ENCODE results near the gene SGPL1. TPM values are rescaled to one million over a fixed set of nuclear protein-coding genes. Genes with fewer than 3 reads are reported as not detected.

Gene SGPL1
- total and polyA plus RNA-seq, 3 experiments from 2014 or later: 17.8 to 64.4 (median 64.3) TPM

GRCh38 chr10:70834441-70835151 lies 18.8 kb downstream of the SGPL1 start:
- H3K36me3 Mint-ChIP-seq: peaks cover 21 to 59% (median 30%) of the 10 kb centered on the region in 3 donors
- H3K4me3 ChIP-seq (ENCODE audit: low read length): no peak overlapping the region
- no peaks in the 10 kb centered on the region for H3K4me1 ChIP-seq (ENCODE audit: insufficient read depth, low read length)
- H3K9me3 Mint-ChIP-seq: peaks cover 0 to 5% (median 2%) of the 10 kb centered on the region in 5 donors
- no peak overlapping the region for H3K27ac ChIP-seq (ENCODE audit: low read depth, low read length)
- peaks cover 22 to 49% (median 32%) of the 10 kb centered on the region in 3 donors for H3K4me1 Mint-ChIP-seq
- CTCF ChIA-PET: no interaction called here
- H3K4me3 Mint-ChIP-seq: no peak overlapping the region
- no peaks in the 10 kb centered on the region for H3K9me3 ChIP-seq (ENCODE audit: low read length)
- H3K27me3 Mint-ChIP-seq: no peaks in the 10 kb centered on the region
- no peak overlapping the region for H3K27ac Mint-ChIP-seq
- no peaks in the 10 kb centered on the region for H3K27me3 ChIP-seq (ENCODE audit: insufficient read depth, low read length, poor library complexity, severe bottlenecking)
- POLR2A ChIA-PET: no interaction called here
- H3K36me3 ChIP-seq (ENCODE audit: insufficient read depth, low read length): no peaks in the 10 kb centered on the region
- DNase-seq: no peak

- no peak overlapping the region for H3K4me3 ChIP-seq (ENCODE audit: low read length)
- H3K27me3 Mint-ChIP-seq: no peaks in the 10 kb centered on the region
- no peaks in the 10 kb centered on the region for H3K9me3 ChIP-seq (ENCODE audit: low read length)
- H3K36me3 ChIP-seq (ENCODE audit: insufficient read depth, low read length): no peaks in the 10 kb centered on the region
- H3K4me1 Mint-ChIP-seq: peaks cover 32 to 65% (median 35%) of the 10 kb centered on the region in 3 donors
- no peak for DNase-seq
- H3K36me3 Mint-ChIP-seq: peaks cover 18 to 57% (median 19%) of the 10 kb centered on the region in 3 donors
- H3K9me3 Mint-ChIP-seq: peaks cover 0 to 5% (median 2%) of the 10 kb centered on the region in 5 donors
- no peak overlapping the region for H3K27ac ChIP-seq (ENCODE audit: low read depth, low read length)
- ChIA-PET POLR2A (no interaction called here), CTCF (no interaction called here)
- H3K27ac Mint-ChIP-seq: no peak overlapping the region
- no peaks in the 10 kb centered on the region for H3K27me3 ChIP-seq (ENCODE audit: insufficient read depth, low read length, poor library complexity, severe bottlenecking)
- H3K4me3 Mint-ChIP-seq: no peak overlapping the region
- no peaks in the 10 kb centered on the region for H3K4me1 ChIP-seq (ENCODE audit: insufficient read depth, low read length)
Measured at GRCh38 chr10:70836319-70836718, 20.6 kb downstream of the SGPL1 start.

GRCh38 chr10:70837660-70838059 lies 21.9 kb downstream of the SGPL1 start:
- peaks cover 36 to 68% (median 40%) of the 10 kb centered on the region in 3 donors for H3K4me1 Mint-ChIP-seq
- no peak overlapping the region for H3K27ac Mint-ChIP-seq
- H3K27me3 Mint-ChIP-seq: no peaks in the 10 kb centered on the region
- H3K4me1 ChIP-seq (ENCODE audit: insufficient read depth, low read length): no peaks in the 10 kb centered on the region
- H3K9me3 Mint-ChIP-seq: peaks cover 0 to 5% (median 2%) of the 10 kb centered on the region in 5 donors
- no peak overlapping the region for H3K4me3 Mint-ChIP-seq
- no peak for DNase-seq
- no peak overlapping the region for H3K27ac ChIP-seq (ENCODE audit: low read depth, low read length)
- CTCF ChIA-PET: interaction anchor here (1.4 kb wide), 1 partner anchor 18 kb away, joined by 4 read pairs; no protein-coding TSS in a partner anchor
- peaks cover 22 to 57% (median 24%) of the 10 kb centered on the region in 3 donors for H3K36me3 Mint-ChIP-seq
- POLR2A ChIA-PET: no interaction called here
- H3K27me3 ChIP-seq (ENCODE audit: insufficient read depth, low read length, poor library complexity, severe bottlenecking): no peaks in the 10 kb centered on the region
- no peaks in the 10 kb centered on the region for H3K36me3 ChIP-seq (ENCODE audit: insufficient read depth, low read length)
- no peaks in the 10 kb centered on the region for H3K9me3 ChIP-seq (ENCODE audit: low read length)
- no peak overlapping the region for H3K4me3 ChIP-seq (ENCODE audit: low read length)

GRCh38 chr10:70838270-70838805 lies 22.6 kb downstream of the SGPL1 start:
- Mint-ChIP-seq H3K27ac (peak overlapping the region in 1 of 8 donors; percentile 52), H3K36me3 (peaks cover 22 to 59% (median 29%) of the 10 kb centered on the region in 3 donors), H3K4me3 (no peak overlapping the region), H3K4me1 (peaks cover 29 to 66% (median 33%) of the 10 kb centered on the region in 3 donors), H3K27me3 (no peaks in the 10 kb centered on the region), H3K9me3 (peaks cover 0 to 5% (median 2%) of the 10 kb centered on the region in 5 donors)
- POLR2A ChIA-PET: no interaction called here
- Histone ChIP-seq H3K27ac (ENCODE audit: low read depth, low read length) (no peak overlapping the region), H3K36me3 (ENCODE audit: insufficient read depth, low read length) (no peaks in the 10 kb centered on the region), H3K4me3 (ENCODE audit: low read length) (no peak overlapping the region), H3K4me1 (ENCODE audit: insufficient read depth, low read length) (no peaks in the 10 kb centered on the region), H3K9me3 (ENCODE audit: low read length) (no peaks in the 10 kb centered on the region), H3K27me3 (ENCODE audit: insufficient read depth, low read length, poor library complexity, severe bottlenecking) (no peaks in the 10 kb centered on the region)
- CTCF ChIA-PET: interaction anchor here (1.4 kb wide), 1 partner anchor 18 kb away, joined by 4 read pairs; no protein-coding TSS in a partner anchor
- DNase-seq: no peak

- Histone ChIP-seq H3K36me3 (ENCODE audit: insufficient read depth, low read length) (peaks cover 8% of the 10 kb centered on the region), H3K27me3 (ENCODE audit: insufficient read depth, low read length, poor library complexity, severe bottlenecking) (no peaks in the 10 kb centered on the region), H3K4me1 (ENCODE audit: insufficient read depth, low read length) (no peaks in the 10 kb centered on the region), H3K4me3 (ENCODE audit: low read length) (no peak overlapping the region), H3K27ac (ENCODE audit: low read depth, low read length) (no peak overlapping the region), H3K9me3 (ENCODE audit: low read length) (no peaks in the 10 kb centered on the region)
- Mint-ChIP-seq H3K27ac (peak overlapping the region in 1 of 8 donors; percentile 22), H3K4me1 (peaks cover 23 to 58% (median 24%) of the 10 kb centered on the region in 3 donors), H3K4me3 (no peak overlapping the region), H3K27me3 (no peaks in the 10 kb centered on the region), H3K36me3 (peaks cover 26 to 66% (median 33%) of the 10 kb centered on the region in 3 donors), H3K9me3 (peaks cover 0 to 5% (median 2%) of the 10 kb centered on the region in 5 donors)
- ChIA-PET CTCF (no interaction called here), POLR2A (no interaction called here)
- DNase-seq: no peak
Measured at GRCh38 chr10:70840836-70841235, 25.1 kb downstream of the SGPL1 start.

- H3K27me3 Mint-ChIP-seq: no peaks in the 10 kb centered on the region
- no peak overlapping the region for H3K27ac Mint-ChIP-seq
Measured at GRCh38 chr10:70843333-70843732, 27.6 kb downstream of the SGPL1 start.

GRCh38 chr10:70843776-70844489 lies 28.2 kb downstream of the SGPL1 start:
- H3K4me3 Mint-ChIP-seq: no peak overlapping the region
- Histone ChIP-seq H3K4me3 (ENCODE audit: low read length) (no peak overlapping the region), H3K4me1 (ENCODE audit: insufficient read depth, low read length) (no peaks in the 10 kb centered on the region), H3K27me3 (ENCODE audit: insufficient read depth, low read length, poor library complexity, severe bottlenecking) (no peaks in the 10 kb centered on the region), H3K9me3 (ENCODE audit: low read length) (no peaks in the 10 kb centered on the region), H3K36me3 (ENCODE audit: insufficient read depth, low read length) (peaks cover 10% of the 10 kb centered on the region), H3K27ac (ENCODE audit: low read depth, low read length) (no peak overlapping the region)
- ChIA-PET POLR2A (no interaction called here), CTCF (no interaction called here)
- no peak for DNase-seq
- peaks cover 21 to 42% (median 25%) of the 10 kb centered on the region in 3 donors for H3K4me1 Mint-ChIP-seq
- no peaks in the 10 kb centered on the region for H3K27me3 Mint-ChIP-seq
- H3K9me3 Mint-ChIP-seq: no peaks in the 10 kb centered on the region
- H3K27ac Mint-ChIP-seq: peak overlapping the region in 3 of 8 donors; percentile 6 to 33 (median 21)
- peaks cover 12 to 64% (median 24%) of the 10 kb centered on the region in 3 donors for H3K36me3 Mint-ChIP-seq

More at GRCh38 chr10:70843333-70843732, 27.6 kb downstream of the SGPL1 start:
- H3K9me3 Mint-ChIP-seq: peaks cover 0 to under 1% (median 0%) of the 10 kb centered on the region in 5 donors
- no peak for DNase-seq
- no peaks in the 10 kb centered on the region for H3K9me3 ChIP-seq (ENCODE audit: low read length)
- ChIA-PET CTCF (no interaction called here), POLR2A (no interaction called here)
- H3K4me1 Mint-ChIP-seq: peaks cover 20 to 40% (median 21%) of the 10 kb centered on the region in 3 donors
- H3K36me3 Mint-ChIP-seq: peaks cover 14 to 63% (median 21%) of the 10 kb centered on the region in 3 donors
- H3K4me3 Mint-ChIP-seq: no peak overlapping the region
- peaks cover 10% of the 10 kb centered on the region for H3K36me3 ChIP-seq (ENCODE audit: insufficient read depth, low read length)
- H3K27ac ChIP-seq (ENCODE audit: low read depth, low read length): no peak overlapping the region
- no peak overlapping the region for H3K4me3 ChIP-seq (ENCODE audit: low read length)
- H3K4me1 ChIP-seq (ENCODE audit: insufficient read depth, low read length): no peaks in the 10 kb centered on the region
- no peaks in the 10 kb centered on the region for H3K27me3 ChIP-seq (ENCODE audit: insufficient read depth, low read length, poor library complexity, severe bottlenecking)

GRCh38 chr10:70845256-70845655 lies 29.5 kb downstream of the SGPL1 start:
- Histone ChIP-seq H3K4me1 (ENCODE audit: insufficient read depth, low read length) (no peaks in the 10 kb centered on the region), H3K9me3 (ENCODE audit: low read length) (no peaks in the 10 kb centered on the region), H3K27ac (ENCODE audit: low read depth, low read length) (no peak overlapping the region), H3K27me3 (ENCODE audit: insufficient read depth, low read length, poor library complexity, severe bottlenecking) (no peaks in the 10 kb centered on the region), H3K4me3 (ENCODE audit: low read length) (no peak overlapping the region), H3K36me3 (ENCODE audit: insufficient read depth, low read length) (peaks cover 10% of the 10 kb centered on the region)
- CTCF ChIA-PET: no interaction called here
- no peak for DNase-seq
- Mint-ChIP-seq H3K27me3 (no peaks in the 10 kb centered on the region), H3K9me3 (no peaks in the 10 kb centered on the region), H3K36me3 (peaks cover 12 to 65% (median 27%) of the 10 kb centered on the region in 3 donors), H3K4me1 (peaks cover 19 to 34% (median 30%) of the 10 kb centered on the region in 3 donors), H3K4me3 (no peak overlapping the region), H3K27ac (no peak overlapping the region)
- POLR2A ChIA-PET: no interaction called here
